CD4-positive, alpha-beta T cell treated with Interleukin-6 at 100 ng/mL for 8 hours (primary cell): ENCODE data around the gene DMAP1.
"Not testable (repeated sequence)": the region's sequence is repeated elsewhere in the genome, so short reads cannot be mapped to it uniquely, and the experiment has no call there.

ENCODE experiments used
- DNase-seq: peaks from one replicate; pipeline ENCODE4 v3.0.0-alpha.2; 2020; ENCODE audit warnings: mixed read lengths, low spot score

DMAP1 gene, protein sequence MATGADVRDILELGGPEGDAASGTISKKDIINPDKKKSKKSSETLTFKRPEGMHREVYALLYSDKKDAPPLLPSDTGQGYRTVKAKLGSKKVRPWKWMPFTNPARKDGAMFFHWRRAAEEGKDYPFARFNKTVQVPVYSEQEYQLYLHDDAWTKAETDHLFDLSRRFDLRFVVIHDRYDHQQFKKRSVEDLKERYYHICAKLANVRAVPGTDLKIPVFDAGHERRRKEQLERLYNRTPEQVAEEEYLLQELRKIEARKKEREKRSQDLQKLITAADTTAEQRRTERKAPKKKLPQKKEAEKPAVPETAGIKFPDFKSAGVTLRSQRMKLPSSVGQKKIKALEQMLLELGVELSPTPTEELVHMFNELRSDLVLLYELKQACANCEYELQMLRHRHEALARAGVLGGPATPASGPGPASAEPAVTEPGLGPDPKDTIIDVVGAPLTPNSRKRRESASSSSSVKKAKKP

DNA sequence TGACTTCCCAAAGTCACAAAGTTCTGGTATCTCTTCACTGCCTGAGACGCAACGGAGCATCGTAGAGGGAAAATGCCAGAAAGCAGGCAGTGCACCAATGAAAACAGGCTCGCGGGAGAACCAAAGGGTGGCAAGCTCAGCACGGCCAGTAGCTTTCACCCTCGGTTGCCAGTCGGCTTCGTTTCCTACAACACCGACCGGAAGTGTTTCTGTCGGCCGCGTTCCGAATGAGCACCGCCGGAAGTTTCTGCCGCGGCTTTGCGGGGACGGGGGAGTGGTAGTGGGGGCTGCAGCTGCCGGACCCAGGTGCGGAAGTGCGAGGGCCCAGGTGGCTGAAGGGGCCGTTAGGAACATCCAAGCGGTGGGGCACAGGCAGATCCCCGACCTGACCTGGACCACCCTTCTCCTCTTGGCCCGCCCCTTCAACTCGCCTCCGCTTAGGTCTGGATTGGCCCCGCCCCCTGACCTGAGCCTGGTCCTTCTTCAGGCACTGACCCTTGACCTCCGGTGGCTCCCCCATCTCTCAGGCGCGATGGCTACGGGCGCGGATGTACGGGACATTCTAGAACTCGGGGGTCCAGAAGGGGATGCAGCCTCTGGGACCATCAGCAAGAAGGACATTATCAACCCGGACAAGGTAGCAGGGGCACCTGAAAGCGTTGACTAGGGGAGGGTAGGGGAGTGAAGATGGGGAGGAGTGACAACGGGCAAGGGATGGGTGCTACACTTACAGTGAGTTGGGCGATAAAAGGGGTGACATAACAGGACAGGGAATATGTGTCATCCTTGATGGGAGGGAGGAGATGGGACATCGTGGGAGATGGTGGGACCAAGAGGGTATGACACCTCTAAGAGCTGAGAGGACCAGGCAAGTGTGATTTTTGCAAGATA, at the start of gene DMAP1:
Gene DMAP1, plus strand, starts transcription at position 250 of the 891 bp plus-strand sequence. Its CDS starts 283 bp downstream, at position 533.
- DNase-seq: peak; percentile 81

DNA sequence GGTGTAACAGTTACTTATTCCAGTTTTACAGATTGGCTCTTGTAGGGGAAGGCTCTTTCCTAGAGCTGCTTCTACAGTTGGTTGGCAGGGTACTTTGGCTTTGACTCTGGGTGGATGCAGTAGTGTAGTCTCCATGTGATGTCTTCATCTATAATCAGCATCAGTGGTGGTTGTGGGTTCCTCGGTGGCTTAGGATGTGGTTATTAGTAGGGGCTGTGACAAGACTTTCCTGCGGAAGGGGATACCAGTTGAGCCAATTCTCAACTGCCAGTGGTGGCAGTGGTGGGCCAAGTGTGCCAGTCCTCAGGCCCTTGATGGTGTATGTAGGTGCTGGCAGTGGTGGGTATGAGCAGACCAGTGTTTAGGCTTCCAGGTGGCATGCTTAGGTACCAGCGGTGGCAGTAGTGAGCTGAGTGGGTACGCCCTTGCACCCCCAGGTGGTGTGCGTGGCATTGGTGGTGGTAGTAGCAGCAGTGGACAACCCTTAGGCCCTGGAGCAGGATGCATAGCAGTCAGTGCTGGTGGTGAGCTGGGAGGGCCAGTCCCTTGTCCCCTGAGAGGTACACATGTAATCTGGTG, 44.7 kb upstream of the DMAP1 start:
- DNase-seq: no peak

DNA sequence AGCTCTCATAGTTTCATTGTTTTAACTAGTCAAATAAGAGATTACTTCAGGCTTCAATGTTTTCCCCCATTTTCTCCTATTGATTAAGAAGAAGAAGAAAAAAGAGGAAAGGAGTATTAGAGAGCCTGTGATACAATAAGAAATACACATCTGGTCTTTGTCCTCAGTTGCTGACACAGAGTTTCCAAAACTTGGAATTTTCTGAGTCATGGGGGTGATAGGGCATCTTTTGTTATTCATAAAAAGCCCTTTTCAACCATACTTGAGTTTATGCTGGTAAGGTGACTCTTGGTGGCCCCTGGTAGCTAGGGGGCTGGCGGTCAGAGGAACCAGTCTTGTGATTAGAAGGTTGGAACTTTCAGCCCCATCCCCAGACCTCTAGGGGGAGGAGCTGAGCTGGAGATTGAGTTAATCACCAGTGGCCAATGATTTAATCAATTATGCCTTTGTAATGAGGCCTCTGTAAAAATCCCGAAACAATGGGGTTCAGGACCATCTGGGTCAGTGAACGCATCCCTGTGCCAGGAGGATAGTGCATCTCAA, 42.9 kb upstream of the DMAP1 start:
- DNase-seq: no peak

DNA sequence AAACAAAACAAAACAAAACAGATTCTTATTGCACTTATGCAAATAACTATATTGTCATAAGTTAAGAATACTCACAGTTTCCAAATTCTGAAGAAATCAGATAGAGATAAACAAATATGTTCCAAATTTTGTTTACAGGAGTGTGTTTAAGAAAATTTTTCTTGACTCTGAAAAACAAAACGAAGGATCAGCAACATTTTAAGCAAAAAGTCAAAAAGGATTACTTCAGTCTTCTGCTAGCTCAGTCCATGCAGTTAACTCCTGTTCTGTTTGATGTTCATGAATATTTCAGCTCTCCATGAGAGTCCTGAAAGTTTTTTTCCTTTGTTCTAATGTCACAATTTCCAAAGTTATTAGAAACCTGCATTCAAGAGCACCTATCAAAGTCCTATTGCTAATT, 38.6 kb upstream of the DMAP1 start:
- no peak for DNase-seq

DNA sequence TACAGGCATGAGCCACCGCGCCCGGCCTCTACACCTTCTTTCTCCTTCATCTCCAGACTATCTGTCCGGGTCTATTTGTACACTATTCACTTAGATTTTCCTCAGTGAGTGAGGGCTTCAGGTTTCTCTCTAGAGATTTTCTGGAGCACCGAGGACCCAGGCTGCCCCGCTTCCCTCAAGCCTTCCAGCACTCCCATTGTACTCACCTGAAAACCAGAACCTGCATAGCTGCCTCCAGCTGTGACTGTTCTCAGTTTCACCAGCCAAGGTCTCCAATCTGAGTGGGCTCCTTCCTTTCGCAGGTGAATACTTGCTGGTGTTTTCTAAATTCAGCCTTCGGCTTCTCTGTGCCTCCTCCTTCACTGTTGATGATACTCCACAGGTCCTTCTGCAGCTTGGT, 12.9 kb upstream of the DMAP1 start:
- DNase-seq: no peak

DNA sequence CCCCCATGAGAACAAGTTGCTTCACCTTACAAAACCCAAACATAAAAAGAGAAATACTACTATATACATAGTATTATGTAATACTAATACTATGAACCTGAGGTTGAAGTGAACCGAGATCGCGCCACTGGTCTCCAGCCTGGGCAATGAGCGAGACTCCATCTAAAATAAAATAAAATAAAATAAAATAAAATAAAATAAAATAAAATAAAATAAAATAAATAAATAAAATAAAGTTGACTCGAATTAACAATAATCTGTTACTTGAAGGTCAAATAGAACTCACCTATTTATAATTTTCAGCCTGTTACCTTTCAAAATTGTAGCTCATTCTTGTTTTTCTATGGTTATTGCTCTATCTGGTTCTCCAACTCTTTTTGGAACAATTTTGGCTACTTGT, 6.7 kb upstream of the DMAP1 start:
- DNase-seq: not testable (repeated sequence)

DNA sequence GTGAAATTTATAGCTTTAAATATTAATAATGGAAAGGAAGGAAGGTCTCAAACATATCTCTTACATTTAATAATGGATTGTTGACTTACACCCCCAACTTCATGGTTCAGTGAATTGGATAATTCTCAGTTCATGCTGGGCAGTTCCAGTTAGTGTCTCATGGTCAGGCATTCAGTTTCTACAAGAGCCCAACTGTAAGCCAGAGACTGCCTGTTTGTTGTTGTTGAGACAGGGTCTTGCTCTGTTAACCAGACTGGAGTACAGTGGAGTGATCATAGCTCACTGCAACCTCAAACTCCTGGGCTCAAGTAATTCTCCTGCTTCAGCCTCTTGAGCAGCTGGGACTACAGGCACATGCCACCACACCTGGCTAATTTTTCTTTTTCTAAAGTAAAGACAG, 5.0 kb upstream of the DMAP1 start:
- no peak for DNase-seq

DNA sequence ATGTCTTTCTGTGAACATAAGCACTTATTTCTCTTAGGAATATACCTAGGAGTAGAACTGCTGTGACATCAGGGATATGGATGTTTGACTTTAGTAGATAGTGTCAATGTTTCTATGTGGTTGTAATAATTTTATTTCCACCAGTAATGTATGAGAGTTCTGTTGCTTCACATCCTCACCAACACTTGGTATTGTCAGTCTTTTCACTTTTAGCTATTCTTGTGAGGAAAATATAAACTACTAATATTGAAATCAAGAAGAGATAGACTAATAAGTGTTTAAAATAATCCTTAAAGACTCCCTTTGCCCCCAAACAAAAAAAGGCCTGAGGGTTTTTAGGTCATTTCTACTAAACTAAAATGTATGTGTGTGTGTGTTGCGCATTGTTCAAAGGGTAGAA, 2.7 kb upstream of the DMAP1 start:
- DNase-seq: no peak

DNA sequence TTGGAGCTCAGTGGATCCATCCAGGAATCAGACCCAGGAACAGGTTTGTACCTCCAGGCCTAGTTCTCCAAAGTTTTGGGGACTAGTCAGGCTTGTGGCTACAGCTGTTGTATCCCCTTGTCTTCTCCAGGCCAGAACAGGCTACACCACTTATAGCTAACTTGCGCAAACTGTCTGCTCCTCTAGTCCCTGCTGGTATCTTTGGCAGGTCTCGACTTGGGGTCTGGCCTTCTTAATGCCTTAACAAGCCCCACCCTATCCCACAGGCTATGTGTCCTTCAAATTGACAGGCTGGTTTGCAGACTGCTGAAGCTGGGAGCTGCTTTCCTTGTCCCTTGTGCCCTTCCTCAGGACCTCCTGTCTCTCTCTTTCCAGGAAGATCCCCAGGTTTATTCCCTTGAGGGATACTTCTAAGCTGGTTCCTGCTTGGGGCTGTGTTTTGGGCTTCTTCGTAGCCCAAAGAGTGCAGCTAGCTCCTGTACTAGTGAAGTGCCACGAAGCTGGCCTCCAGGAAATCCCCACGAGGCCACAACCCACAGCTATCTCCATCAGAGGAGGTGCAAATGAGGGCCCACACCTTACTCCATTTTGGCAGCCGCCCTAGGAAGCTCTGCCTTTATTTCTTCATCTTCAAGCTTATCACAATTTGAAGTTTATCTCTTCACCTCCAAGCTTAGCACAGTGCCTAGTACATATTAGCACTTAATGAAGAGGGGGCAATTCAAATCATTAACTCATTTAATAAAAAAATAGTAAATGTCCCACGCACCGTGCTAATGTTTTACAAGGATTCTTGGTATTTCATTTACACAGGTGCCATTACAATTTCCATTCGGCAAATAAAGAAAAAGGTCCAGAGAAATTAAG, 683 bp upstream of the DMAP1 start:
- peak; percentile 14 for DNase-seq

DNA sequence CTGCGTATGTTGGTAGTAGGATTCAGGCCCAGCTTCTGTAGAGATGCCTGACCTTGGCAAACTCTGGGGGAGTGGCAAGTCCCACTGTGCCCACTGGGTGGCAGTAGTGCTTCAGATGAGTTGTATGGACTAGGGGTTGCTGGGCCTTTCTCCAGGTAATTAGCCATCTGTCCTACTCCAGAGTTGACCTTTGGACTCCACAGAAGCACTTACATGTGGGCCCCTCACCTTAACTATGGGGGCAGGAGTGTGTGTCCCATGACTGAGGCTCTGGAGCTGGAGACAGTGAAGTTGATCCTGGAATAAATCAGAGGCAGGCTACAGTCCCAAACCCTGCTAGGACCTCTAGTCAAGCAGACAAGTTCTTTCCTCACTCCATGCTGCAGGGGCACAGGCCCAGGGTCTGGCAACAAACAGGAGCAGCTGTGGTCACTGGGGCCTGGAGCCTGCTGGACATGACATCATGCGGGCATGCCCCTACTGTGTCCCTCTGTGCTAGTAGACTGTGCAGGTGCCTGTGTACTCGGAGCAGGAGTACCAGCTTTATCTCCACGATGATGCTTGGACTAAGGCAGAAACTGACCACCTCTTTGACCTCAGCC, 4.6 kb downstream of the DMAP1 start:
- DNase-seq: peak; percentile 58

DNA sequence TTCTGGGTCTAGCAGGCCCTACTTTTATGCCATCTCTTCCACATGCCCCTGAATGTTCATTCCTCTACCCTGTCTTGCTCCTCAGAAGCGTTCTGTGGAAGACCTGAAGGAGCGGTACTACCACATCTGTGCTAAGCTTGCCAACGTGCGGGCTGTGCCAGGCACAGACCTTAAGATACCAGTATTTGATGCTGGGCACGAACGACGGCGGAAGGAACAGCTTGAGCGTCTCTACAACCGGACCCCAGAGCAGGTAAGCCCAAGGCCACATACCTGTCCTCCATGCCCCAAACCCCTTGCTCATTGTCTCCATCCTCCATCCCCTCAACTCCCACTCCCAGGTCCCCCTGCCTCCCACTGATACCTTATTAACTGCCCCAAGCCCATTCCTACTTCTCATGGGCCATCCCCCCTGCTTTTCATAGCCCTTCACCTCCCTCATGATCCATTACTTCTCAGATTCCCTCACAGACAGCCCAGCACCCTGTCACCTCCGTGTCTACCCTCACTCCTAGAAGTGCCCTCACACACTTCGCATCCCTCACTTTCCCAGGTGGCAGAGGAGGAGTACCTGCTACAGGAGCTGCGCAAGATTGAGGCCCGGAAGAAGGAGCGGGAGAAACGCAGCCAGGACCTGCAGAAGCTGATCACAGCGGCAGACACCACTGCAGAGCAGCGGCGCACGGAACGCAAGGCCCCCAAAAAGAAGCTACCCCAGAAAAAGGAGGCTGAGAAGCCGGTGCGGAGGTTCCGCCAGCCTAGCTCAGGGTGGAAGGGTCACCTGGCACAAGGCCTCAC, 5.4 kb downstream of the DMAP1 start:
- no peak for DNase-seq

DNA sequence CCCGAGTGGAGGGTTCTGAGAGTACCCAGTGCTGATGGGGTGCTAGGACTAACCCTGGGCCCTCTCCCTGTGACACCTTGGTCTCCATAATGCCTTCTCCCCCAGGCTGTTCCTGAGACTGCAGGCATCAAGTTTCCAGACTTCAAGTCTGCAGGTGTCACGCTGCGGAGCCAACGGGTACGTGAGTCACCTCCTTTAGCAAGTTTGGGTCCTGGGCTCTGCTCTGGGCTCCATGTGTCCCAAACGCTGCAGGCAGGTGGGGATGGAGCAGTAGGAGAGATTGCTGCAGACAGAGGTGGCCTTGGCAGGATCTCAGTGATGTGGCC, 6.0 kb downstream of the DMAP1 start:
- DNase-seq: no peak

DNA sequence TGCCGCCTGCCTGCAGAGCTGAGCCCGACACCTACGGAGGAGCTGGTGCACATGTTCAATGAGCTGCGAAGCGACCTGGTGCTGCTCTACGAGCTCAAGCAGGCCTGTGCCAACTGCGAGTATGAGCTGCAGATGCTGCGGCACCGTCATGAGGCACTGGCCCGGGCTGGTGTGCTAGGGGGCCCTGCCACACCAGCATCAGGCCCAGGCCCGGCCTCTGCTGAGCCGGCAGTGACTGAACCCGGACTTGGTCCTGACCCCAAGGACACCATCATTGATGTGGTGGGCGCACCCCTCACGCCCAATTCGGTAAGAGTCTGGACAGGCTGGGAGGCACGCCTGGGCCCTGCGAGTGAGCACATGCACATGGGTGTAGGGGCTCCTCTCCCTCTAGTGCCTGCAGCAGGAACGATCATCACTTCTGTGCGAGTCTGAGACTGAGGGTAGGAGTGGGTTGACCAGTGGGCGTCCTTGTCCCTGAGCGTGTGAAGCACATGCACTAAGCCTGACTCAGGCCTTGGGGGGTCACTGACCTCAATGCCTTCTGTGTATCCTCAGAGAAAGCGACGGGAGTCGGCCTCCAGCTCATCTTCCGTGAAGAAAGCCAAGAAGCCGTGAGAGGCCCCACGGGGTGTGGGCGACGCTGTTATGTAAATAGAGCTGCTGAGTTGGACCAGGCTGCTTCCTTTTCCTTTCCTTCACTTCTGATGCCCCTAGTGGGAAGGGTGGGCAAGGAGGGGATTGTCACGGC, 6.9 kb downstream of the DMAP1 start:
- DNase-seq: no peak

DNA sequence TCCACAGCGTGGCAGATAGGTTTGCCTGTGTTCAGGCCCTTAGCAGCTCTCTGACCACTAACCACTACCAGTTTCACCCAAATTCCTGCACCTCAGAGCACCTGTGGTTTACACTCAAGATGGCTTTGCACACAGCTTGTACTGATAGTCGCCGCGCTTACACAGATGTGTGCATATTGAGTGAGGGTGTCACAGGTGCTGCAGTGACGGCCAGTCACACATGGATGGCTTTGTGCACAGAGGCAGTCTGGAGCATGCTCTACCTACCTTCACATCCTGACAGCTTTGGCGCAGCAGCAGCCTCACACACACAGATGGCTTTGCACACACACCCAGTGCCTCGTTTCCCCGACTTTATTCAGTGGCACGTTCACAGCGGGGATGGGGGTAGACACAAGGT, 7.5 kb downstream of the DMAP1 start:
- no peak for DNase-seq

DNA sequence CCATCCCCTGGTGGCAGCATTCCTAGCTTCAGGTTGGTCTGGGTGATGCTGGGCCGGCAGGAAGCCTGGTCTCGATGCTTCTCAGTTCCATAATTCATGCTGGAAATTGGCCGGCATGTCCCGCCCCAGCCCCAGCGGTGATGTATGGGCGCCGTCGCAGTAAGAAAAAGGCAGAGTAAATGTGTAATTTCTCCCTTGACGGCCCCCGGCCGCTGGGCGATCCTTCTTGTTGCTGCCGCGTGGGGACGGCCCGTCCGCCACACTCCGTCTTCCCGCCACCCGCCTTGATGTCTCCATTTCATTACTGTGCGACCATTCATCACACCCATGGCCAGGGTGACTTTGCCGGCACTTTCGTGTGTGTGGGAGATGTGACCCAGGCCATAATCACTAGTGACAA, 8.5 kb downstream of the DMAP1 start:
- no peak for DNase-seq

DNA sequence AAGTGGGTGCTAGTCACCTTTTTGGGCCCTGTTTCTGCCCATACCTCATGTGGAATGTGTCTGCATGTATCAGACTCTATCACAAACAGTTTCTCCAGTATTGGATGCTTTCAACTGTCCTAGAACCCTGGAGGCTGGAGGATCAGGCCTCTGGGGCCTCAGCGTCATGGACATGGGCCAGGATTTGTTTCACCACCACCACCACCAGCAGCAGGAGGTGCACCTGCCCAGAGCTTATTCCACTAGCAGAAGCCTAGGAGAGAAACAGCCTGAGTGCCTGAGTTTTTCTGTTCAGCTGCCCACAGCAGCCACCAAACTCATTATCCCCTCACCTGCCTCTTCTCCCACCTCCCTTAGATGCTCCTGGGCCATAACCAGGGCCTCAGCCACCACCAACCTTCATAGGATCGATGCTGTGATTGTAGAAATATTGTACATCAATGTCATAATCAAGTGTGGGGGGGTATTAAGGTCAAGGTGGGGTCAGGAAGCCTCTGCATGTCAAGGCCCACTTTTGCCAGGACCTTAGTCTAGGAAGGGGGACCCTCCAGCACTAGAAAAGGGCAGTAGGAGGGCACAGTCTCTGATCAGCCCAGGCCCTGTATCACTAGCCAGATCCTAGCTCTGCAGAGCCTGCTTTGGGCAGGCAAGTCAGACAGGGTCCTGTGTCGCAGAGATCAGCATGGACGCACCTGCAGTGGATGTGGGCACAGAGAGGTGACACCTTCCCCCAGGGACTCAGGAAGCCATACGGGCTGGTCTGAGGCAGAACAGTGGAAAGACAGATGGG, 9.3 kb downstream of the DMAP1 start:
- DNase-seq: no peak

DNA sequence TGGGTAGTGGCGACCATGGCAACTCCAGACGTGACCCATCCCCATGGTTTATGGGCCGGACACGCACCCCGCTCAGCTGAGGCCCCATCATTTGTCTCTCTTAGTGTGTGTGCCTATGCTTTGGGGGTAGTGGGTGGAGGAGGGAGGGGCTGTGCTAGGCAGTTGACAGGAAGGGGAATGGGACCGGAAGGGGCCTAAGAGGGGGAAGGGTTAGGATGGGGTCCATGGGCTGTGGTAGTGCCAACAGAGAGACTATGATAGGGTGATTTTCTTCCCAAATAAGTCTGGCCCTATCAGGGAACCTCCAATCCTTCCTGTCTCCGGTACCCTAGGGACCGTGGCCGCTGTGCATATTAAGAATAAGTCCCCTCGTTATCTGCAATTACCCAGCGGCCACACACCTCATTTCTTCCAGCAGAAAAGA, 9.9 kb downstream of the DMAP1 start:
- no peak for DNase-seq

DNA sequence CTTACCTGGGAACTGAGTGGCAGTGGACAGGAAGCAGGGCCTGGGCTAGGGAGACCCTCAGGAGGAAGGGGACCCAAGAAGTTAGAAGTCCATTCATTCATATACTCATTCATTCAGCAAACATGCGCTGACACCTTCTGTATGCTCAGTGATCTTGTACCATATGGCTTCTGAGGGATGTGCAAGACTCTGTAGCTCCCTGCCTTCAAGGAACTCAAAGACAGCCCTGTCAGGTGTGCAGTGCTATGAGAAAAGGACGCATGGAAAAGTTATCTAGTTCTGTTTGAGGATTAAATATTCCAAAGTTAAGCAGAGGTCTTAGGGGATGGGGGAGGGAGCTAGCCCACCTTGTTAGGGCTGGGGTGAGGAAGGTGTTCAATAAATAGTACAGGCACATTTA, 12.5 kb downstream of the DMAP1 start:
- no peak for DNase-seq

DNA sequence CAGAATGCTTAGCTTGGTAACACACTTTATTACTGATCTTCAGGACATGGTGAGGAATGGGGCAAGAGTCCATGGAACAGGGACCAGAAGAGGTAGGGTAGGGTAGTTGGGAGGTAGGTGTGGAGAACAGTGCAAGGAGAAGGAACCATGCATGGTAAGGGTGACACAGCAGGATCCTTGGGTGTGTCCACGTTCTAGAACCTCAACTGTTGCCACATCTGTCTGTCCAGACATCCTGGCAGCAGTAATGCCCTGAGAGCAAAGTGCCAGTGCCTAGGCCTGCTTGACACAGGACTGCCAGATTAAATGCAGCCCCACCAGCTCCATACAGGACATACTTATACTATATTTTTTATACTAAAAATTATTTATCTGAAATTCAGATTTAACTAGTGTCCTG, 13.9 kb downstream of the DMAP1 start:
- no peak for DNase-seq
